SK-N-SH (cell line): ENCODE measurements around the gene PRKCB.

Experiments used
- CHD2 ChIP-seq: fragments of 150-350 bp; IDR thresholded peaks from 2 replicates; pipeline ENCODE4 v1.6.1; 2018; ENCODE audit warnings: low read length; ENCODE audit not compliant: partially characterized antibody
- CTCF ChIP-seq: fragments of 200-600 bp; sonication (generic); IDR thresholded peaks from 2 replicates; pipeline ENCODE4 v1.6.1; 2017; ENCODE audit warnings: antibody characterized with exemption, mild to moderate bottlenecking, moderate library complexity
- SIN3A ChIP-seq: IDR thresholded peaks from 2 replicates; pipeline ENCODE4 v1.6.1; 2012; ENCODE audit warnings: low read depth, mild to moderate bottlenecking, low read length, moderate library complexity, borderline replicate concordance
- TF ChIP-seq, protein P1 (sequence below): IDR thresholded peaks from 2 replicates; pipeline ENCODE4 v1.6.1; 2012; ENCODE audit warnings: mild to moderate bottlenecking, low read depth, low read length, moderate library complexity

DNA sequence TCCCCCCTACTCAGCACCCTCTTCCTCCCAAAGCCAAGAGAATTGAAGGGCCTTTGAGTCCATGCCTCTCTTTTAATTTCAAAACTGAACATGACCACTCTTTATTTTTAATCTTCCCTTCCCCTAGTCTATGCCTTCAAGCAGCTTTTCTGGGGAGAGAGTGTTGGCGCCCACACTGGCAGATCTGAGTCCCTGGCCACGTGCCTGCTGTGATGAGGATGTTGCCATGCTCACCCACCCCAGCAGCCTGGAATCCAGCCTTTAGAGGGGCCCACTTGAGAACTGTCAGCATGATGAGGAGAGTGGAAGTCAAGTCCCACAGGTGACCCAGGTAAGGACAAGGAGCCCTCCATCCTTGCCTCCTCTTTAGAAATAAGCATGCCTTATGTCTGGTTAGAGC, 400.0 kb downstream of the PRKCB start:
- TF ChIP-seq CTCF (no peak), CHD2 (no peak), SIN3A (no peak)
- TF ChIP-seq, protein P1, sequence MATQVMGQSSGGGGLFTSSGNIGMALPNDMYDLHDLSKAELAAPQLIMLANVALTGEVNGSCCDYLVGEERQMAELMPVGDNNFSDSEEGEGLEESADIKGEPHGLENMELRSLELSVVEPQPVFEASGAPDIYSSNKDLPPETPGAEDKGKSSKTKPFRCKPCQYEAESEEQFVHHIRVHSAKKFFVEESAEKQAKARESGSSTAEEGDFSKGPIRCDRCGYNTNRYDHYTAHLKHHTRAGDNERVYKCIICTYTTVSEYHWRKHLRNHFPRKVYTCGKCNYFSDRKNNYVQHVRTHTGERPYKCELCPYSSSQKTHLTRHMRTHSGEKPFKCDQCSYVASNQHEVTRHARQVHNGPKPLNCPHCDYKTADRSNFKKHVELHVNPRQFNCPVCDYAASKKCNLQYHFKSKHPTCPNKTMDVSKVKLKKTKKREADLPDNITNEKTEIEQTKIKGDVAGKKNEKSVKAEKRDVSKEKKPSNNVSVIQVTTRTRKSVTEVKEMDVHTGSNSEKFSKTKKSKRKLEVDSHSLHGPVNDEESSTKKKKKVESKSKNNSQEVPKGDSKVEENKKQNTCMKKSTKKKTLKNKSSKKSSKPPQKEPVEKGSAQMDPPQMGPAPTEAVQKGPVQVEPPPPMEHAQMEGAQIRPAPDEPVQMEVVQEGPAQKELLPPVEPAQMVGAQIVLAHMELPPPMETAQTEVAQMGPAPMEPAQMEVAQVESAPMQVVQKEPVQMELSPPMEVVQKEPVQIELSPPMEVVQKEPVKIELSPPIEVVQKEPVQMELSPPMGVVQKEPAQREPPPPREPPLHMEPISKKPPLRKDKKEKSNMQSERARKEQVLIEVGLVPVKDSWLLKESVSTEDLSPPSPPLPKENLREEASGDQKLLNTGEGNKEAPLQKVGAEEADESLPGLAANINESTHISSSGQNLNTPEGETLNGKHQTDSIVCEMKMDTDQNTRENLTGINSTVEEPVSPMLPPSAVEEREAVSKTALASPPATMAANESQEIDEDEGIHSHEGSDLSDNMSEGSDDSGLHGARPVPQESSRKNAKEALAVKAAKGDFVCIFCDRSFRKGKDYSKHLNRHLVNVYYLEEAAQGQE, result no peak
